GM19023 (cell line): Measurements from ENCODE around the gene APOL3.
"Not testable (repeated sequence)": the region's sequence is repeated elsewhere in the genome, so short reads cannot be mapped to it uniquely, and the experiment has no call there.

Source experiments
- ATAC-seq: cut with Tn5 transposase; IDR thresholded peaks from one replicate; pipeline ENCODE4 v1.9.1; 2021; ENCODE audit warnings: mild to moderate bottlenecking, moderate library complexity; ENCODE audit not compliant: unreplicated experiment

Gene APOL3

DNA sequence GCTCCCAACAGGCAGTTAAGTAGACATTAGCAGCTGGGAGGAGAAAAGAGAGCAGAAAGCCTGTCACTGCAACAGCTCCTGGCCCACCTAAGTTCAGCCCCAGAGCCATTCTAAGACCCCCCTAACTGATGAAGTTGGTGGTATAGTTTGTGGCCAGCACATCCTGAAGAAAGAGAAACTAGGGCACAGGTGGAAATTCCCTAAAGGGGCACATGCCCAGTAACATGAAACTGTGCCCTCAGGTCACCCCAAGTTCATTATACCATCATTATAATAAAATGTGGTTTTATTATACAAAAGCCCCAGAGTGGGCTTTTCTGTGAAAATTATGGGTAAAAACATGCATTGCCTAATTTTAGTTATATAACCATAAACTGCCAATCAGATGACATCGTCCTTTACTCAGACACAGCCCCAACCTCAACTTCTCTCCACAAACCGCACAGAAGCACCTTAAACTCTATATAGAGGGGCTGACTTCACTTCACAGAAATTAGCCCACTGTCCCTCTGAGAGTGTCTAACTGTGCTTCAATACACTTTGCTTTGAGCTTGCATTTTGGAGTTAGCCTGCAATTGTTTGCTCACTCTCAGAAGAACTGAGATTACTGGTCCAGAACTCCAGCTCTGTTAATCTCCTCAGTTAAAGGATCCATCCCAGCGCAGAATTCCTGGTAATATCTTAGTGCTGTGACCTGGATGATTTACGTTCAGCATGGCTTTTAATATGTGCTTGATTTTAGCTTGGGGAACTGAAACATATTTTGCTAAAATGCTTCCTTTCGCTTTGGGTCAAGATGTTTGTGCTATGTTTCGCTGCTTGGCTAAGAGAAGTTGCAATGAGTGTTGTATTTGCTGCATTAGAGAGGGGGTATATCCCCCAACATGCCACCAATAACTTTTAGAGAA is 1.8 kb upstream of the APOL3 start:
- peak; percentile 54 for ATAC-seq

DNA sequence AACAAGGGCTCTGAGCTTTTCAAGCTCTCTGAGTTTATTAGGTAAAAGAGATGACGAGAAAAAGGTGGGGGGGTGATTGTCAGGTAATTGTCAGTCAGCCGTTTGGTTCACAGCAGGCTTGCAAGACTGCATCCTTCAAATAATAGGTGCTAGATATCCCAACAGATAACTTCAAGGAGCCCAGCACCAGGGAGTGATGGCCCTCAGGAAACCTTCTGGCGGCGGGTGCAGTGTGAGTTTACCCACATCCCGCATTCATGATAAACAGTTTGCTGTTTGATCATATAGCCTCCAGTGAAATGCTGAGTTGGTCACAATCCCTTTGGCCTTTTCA is 1.2 kb upstream of the APOL3 start:
- ATAC-seq, result not testable (repeated sequence)

DNA sequence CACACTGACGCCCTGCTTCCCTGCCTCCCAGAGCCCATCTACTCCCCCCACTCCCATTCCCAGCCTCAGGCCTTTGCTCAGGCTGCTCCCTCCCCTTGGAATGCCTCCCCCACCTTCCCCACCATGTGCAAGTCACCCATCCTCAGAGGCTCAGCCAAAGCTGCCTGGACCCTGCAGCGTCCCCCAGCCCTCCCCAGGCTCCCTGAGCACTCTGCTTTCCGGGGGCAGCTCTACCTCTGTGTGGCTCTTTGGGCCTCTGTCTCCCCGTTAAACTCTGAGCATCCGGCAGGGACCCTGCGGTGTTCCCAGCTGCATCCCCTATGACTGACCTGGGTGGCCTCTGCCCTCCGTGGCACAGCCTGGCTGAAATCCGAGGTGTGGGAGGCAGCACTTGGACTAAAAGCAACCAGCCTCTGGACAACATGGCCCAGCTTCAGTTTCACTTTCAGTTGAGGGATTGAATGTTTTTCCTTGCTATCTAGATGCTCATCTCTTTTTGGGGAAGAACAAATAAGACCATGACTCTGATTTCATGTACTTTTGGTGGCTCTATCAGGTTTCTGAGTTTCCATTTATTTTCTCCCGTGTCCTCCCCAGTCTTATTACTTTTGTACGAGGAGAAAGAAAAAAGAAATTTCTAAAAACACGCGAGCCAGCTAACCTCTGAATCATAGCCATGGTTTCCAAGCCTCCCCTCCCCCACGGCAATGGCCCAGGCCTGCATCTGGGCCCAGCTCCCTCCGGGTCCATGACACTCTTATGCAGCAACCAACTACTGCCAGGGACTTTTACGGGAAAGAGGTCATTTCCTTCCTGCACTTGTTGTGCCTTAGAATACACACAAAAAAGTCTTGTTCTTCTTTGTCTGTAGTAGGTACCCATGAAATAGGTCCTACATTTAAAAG is 3.8 kb downstream of the APOL3 start:
- ATAC-seq, result no peak

DNA sequence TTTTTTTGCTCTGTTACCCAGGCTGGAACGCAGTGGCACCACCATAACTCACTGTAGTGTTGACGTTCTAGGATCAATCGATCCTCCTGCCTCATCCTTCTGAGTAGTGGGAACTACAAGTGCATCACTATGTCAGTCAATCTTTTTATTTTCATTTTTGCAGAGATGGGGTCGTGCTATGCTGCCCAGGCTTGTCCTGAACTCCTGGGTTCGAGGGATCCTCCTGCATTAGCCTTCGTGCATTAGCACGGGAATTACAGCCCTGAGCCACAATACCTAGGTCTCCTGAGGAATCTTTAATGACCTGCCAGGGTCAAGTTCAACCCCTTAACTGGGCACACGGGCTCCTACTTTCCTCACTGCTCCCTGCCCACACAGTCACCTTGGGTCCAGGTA is 4.4 kb downstream of the APOL3 start:
- no peak for ATAC-seq

DNA sequence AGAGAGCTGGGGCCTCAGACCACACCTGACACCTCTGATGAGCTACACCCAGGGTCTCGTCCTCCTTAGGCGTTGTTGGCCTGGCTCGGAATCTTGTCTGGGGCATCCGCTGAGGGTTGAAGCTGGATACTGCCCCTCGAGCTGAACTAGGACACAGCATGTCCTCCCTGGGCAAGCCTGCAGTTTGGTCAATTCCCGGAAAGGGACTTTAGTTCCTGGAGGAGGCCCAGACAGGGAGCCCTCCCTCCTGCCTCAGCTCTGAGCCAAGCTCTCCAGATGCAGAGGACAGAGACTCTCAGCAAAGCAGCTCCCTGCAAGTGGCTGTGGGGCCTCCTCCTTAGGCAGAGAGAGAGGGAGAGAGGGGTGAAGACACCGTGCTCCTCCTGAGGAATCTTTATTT is 4.9 kb downstream of the APOL3 start:
- no peak for ATAC-seq

DNA sequence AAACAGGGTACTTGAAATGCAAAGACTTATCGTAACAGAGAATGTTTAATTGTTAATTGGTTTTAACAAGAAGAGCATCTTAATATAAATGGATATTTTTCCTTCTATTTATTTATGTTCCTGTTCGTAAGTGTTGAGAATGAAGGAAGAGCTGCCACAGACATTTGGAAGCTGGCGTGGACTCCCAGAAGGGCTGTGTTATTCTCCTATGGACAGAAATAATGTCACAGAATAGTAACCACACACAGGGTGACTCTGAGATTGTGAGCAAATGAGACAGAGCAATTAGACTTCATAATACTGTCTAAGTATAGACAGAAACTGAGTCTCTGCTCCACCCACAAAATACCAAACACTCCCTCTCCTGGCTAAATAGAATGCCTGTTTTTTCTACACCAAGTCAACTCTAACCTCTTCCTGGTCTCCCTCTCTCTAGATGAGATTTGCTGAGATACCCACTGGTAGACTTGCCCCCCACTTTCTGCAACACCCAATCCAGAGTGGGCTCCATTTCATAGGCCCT is 6.1 kb downstream of the APOL3 start:
- no peak for ATAC-seq

DNA sequence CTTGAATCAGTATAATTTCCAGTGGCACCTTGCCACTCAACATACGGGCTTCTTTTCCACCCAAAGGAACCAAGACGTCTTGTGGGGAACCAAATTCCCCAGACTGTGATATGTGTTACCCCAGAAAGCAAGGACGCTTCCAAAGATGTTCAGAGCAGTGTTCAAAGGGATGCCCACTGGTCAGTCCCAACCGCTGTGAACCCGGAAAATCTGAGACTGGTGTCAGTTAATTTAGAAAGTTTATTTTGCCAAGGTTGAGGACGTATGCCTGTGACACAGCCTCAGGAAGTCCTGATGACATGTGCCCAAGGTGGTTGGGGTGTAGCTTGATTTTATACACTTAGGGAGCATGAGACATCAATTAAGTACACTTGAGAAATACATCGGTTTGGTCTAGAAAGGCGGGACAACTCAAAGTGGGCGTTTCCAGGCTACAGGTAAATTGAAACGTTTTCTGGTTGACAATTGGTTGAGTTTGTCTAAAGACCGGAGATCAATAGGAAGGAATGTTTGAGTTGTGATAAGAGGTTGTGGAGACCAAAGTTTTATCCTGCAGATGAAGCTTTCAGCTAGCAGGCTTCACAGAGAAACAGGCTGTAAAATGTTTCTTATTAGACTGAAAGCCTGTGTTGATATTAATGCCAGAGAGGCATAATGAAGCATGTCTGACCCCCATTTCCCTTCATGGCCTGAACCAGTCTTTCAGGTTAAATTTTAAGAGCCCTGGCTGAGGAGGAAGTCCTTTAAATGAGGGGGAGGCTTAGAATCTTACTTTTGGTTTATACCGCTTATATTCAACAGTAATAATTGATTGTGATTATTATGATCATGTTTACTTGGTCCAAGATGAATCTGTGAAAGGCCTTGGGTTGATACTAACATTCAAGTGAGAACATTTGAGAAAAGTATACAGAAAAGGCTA is 6.8 kb downstream of the APOL3 start:
- ATAC-seq, result no peak

DNA sequence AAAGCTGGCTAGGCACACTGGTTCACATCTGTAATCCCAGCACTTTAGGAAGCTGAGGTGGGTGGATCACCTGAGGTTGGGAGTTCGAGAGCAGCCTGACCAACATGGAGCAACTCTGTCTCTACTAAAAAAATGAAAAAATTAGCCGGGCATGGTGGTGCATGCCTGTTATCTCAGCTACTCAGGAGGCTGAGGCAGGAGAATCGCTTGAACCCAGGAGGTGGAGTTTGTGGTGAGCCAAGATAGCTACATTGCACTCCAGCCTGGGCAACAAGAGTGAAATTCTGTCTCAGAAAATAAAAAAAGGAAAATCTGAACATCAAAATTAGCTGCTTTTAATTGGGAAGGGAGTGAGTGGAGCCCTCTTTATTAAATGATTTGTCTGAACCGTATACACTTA is 7.7 kb downstream of the APOL3 start:
- not testable (repeated sequence) for ATAC-seq

DNA sequence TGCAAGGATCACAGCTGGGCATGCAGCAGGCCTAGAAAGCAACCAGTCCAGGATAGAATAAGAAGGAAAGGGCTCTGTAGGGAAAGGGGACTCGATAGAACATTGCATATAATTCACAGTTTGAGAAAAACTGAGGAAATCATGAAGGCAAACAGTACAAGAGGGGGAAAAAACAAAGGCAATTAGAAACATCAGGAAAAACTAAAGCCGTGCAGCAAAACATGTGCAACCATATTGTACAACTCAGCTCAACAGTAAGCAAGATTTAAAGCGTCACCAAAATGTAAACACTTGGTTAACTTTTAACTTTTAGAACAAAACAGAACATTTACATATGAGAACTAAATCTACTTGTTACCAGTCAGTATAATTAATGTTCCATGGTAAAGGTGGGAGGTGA is 8.5 kb downstream of the APOL3 start:
- ATAC-seq, result no peak

DNA sequence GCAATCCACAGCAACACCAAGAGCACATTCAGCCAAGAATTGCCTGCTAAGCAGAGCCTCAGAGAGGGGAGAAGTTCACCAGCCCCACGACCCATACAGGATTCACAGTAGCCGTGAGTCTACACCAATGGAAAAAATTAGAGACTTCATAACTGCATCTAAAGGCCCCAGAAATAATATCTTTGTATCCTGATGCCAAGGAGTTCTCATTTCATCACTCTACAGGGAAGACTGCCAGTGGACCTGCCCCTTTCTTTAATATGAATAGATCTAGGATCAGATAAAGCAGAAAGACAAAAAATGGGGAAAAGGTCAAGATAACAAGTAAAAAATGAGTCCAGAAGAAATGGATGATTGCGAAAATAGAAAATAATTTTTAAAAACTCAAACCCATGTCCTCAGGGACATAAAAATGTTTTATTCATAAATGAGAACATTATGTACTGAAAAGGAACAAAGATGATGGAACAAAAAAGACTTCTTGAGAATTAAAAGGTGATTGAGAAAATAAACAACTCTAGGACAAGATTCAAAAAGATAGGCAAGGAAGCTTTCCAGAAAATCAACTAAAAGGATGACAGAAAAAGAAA is 9.5 kb downstream of the APOL3 start:
- ATAC-seq, result no peak

DNA sequence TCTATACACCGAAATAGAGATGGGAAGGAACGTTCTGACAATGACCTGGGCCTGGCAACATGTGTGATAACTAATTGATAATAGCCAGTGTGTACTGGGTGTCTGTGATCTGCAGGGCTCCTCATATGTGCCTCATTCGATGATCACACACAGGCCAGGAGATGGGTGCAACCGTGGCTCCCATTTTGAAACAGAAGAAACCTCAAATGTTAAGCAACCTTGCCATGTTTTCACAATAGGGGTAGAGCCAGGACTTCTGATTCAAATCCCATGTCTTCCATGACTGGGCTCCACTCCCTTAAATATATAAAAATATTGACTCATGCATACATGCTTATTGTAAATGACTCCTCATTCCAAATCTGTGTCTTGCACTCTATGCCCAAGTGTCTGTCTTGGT is 11.1 kb downstream of the APOL3 start:
- no peak for ATAC-seq

DNA sequence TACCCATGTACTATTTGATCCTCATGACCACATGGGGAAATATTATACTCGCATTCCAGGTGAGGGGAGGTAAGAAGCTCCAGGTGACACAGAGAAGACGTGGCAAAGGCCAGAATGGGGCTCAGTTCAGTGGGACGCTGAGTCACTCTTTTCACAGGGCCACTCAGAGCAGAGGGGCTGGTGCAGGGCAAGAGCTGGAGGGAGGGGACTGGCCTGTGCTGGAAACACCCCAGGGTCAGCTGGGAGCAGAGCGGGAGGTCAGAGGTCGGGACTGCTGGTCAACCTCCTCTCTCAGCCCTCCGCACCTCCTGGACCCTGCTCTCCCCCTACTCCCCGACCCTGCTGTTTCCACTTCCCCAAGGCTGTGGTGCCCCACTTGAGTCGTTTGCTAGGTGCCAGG is 12.1 kb downstream of the APOL3 start:
- ATAC-seq, result no peak

DNA sequence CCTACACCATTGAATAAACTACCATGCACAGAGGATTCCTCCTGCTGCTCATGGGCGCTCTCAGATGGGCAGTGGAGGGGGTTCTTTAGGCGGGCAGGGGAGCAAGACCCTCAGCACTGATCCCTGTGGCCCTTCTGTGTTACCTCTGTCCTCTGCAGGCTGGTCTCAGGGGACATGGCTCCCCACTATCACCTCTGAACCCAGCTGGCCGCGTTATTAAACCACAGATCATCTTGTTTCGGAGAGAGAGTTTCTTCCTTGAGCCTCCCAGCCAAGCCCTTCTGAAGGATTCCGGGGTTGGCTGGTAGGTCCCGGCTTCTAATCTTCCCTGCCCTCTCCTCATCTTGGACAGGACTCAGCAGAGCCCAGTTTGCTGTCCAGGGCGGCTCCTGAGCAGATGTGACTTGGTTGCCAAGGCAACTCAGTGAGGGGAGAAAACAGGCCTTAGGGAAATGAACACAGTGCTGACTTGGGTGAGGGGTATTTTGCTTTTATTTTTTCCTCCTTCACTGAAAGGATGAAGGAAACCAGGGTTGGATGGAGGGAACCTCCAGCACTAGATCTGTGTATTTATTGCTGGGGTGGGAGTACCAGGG is 13.3 kb downstream of the APOL3 start:
- no peak for ATAC-seq

DNA sequence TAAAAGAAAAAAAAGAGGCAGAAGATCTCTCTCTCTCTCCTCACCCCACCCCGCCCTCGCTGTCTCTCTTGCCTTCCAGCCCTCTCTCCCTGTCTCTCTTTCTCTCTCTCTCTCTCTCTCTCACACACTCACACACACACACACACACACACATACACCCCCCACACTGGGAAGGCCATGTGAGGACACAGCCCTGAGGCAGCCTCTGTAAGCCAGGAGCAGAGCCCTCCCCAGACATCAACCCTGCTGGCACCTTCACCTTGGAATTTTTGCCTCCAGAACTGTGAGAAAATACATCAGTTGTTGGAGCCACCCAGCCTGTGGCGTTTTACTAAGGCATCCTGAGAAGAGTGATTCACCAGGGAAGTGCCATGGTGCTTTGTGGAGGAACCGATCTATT is 14.7 kb downstream of the APOL3 start:
- ATAC-seq, result no peak

DNA sequence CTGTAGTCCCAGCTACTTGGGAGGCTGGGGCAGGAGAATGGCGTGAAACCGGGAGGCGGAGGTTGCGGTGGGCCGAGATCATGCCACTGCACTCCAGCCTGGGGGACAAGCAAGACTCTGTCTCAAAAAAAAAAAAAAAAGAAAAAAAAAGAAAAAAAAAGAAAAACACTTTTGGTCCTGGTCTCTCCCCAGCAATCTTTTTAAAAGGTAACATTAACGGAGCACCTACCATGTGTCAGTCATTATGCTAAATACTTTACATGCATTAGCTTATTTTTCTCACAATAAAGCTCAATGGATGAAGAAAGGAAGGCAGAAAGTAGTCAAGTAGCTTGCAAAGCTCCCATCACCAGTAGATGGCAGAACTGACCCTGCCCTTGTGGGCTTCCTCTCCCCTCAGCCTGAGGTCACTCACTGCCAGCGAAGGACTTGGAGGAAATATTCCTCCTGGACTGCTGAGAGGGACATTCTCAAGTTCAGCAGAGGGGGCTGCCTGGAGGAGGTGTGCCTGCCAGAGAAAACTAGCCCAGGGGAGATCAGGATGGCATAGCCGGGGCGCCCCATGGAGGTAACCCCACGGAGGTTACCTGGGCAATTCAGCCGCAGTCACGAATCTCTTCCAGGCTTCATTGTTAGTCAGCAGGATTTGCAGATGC is 15.5 kb downstream of the APOL3 start:
- no peak for ATAC-seq

DNA sequence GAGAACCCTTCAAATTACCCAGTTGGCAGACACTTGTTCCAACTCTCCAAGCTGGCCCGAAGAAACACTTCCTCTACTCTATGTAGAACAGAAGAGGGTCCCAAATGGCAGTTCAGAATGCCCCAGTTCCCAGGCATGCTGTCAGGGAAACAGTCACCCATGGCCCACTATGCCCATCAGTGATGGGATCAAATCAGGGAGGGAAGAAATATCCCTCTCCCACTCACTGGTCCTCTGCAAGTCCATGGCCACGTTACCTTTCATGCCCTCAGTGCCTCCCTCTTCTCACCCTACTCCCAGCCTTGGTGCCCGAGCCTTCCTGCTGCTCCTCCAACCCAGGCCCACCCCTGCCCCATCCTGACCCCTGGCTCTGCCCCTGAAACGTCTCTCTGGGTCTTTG is 16.6 kb downstream of the APOL3 start:
- no peak for ATAC-seq

DNA sequence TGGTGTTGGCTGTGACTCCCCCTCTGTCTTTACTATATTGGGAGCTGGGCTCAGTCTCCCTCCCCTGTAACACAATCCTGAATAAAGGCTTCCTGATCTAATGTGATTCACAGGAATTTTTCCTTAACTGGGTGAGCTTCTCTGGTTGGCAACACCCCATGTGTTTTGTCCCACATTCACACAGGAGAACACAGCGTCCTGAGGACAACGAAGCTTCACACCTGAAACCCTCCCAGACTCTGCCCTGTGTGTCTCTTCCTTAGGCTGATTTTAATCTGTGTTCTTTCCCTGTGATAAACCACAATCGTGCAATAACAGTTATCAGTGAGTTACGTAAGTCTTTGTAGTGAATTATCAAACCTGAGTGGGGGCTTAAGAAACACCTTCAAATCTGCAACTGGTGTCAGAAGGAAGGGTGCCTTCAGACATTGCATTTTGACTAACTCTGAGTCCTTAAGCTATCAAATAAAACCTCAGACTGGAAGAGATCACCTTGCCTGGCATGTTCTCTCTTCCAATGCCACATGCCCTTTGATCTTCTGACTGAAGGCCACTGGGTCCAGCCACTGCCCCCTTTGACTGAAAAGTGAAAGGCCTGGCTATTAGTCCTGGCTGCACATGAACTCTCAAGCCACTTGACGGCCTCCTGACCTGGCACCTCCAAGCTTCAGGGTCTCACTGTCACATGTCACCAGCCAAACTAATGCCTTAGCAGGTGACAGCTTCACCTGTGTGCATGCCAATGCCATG is 17.3 kb downstream of the APOL3 start:
- ATAC-seq, result no peak

DNA sequence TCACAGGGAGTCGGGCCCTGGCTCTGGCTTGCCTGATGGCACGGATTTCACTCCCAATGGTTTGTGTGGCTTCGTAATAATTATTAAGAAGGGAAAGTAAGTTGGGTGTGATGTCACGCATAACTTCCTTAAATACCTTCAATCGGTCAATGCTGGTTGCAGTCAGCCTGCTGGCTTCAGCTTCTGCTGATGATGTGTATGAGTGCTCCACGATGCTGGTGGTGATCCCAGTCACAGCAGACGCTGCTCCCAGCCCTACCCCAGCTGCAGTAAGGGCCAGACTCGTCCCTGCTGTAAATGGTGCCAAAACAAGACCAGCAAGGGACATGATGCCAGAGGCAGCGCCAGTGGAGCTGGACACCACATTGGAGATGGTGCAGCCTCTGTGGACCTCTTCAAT is 19.1 kb downstream of the APOL3 start:
- no peak for ATAC-seq

DNA sequence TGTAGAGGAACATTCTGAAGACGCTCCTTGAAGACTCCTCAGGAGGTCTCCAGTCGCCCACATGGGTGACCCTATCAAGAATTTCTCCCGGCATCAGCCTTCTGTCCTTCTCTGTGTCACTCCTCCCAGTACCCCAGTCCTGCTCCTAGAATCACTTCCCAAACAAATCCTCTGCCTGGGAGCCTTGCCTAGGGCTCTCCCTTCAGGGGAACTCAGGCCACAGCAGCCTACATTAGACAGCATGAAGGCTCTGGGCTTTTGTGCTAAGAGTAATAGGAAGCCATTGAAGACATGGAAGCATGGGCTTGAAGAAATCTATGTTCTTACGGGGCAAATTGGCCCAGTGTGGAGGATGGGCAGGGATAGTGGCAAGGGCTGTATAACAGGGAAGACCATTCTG is 21.8 kb downstream of the APOL3 start:
- not testable (repeated sequence) for ATAC-seq
